Keratinocyte (primary cell): Measurements from ENCODE around the gene XNDC1N. TPM values are rescaled to one million over a fixed set of nuclear protein-coding genes. Genes with fewer than 3 reads are reported as not detected.

Experiments
- DNase-seq: peaks from one replicate; pipeline ENCODE4 v3.0.0-alpha.2; 2011; ENCODE audit warnings: low read depth, missing footprints, low spot score
- FAIRE-seq: peaks from 2 replicates; lab custom pipeline; 2011; peaks lifted over from hg19 to GRCh38; lab: Jason Lieb, UNC
- H2AFZ ChIP-seq: 2 replicates; pipeline ENCODE4 v1.6.0; 2012; ENCODE audit warnings: low read length, control low read depth, inconsistent platforms; ENCODE audit not compliant: control insufficient read depth
- H3K27ac ChIP-seq: 2 replicates; pipeline ENCODE4 v1.5.1; 2011; ENCODE audit warnings: low read length; ENCODE audit not compliant: control insufficient read depth, insufficient read depth
- H3K27me3 ChIP-seq: 3 replicates; pipeline ENCODE4 v1.6.0; 2011; ENCODE audit warnings: low read length; ENCODE audit not compliant: control insufficient read depth, insufficient read depth; ENCODE audit errors: extremely low read depth
- H3K36me3 ChIP-seq, 2 experiments: 2 replicates in 1 of 2; 3 replicates in 1 of 2; pipeline ENCODE4 v1.5.1; 2011; ENCODE audit warnings: low read length in 2 of 2, mild to moderate bottlenecking in 1 of 2; ENCODE audit not compliant: control insufficient read depth in 2 of 2, insufficient read depth in 2 of 2; ENCODE audit errors: extremely low read depth in 1 of 2
- H3K4me1 ChIP-seq: 3 replicates; pipeline ENCODE4 v1.5.1; 2011; ENCODE audit warnings: low read length; ENCODE audit not compliant: control insufficient read depth, insufficient read depth; ENCODE audit errors: extremely low read depth
- H3K4me2 ChIP-seq: 3 replicates; pipeline ENCODE4 v1.6.0; 2011; ENCODE audit warnings: low read depth, low read length; ENCODE audit not compliant: control insufficient read depth, insufficient read depth; ENCODE audit errors: extremely low read depth
- H3K4me3 ChIP-seq, 3 experiments: fragments of 200-600 bp in 1 of 3; sonication (generic) in 1 of 3; 2 replicates in 2 of 3; 3 replicates in 1 of 3; pipeline ENCODE4 v1.5.1; 2011 to 2016; ENCODE audit warnings: low read length in 3 of 3, mild to moderate bottlenecking in 3 of 3, control low read depth in 2 of 3, inconsistent platforms in 1 of 3, low read depth in 1 of 3, mixed read lengths in 1 of 3, mixed run types in 1 of 3, moderate library complexity in 1 of 3; ENCODE audit not compliant: control insufficient read depth in 2 of 3, insufficient read depth in 2 of 3; ENCODE audit errors: extremely low read depth in 1 of 3
- H3K79me2 ChIP-seq: 2 replicates; pipeline ENCODE4 v1.6.0; 2012; ENCODE audit warnings: low read length; ENCODE audit not compliant: control insufficient read depth, insufficient read depth
- H3K9ac ChIP-seq: 3 replicates; pipeline ENCODE4 v1.6.0; 2011; ENCODE audit warnings: low read length; ENCODE audit not compliant: control insufficient read depth, insufficient read depth; ENCODE audit errors: extremely low read depth
- H3K9me1 ChIP-seq: 3 replicates; pipeline ENCODE4 v1.6.0; 2011; ENCODE audit warnings: low read length; ENCODE audit not compliant: control insufficient read depth, insufficient read depth; ENCODE audit errors: extremely low read depth
- H3K9me3 ChIP-seq: 2 replicates; pipeline ENCODE4 v1.5.1; 2012; ENCODE audit warnings: low read depth, low read length; ENCODE audit not compliant: control insufficient read depth
- H4K20me1 ChIP-seq: 3 replicates; pipeline ENCODE4 v1.6.0; 2011; ENCODE audit warnings: low read length; ENCODE audit not compliant: control insufficient read depth, insufficient read depth; ENCODE audit errors: extremely low read depth
- CTCF ChIP-seq, 3 experiments: IDR thresholded peaks in 1 of 3; conservative IDR thresholded peaks in 1 of 3; optimal IDR thresholded peaks in 1 of 3; 2 replicates in 2 of 3; 3 replicates in 1 of 3; pipeline versions ENCODE3 to v1.5.1; 2011; ENCODE audit warnings: low read length in 3 of 3, mild to moderate bottlenecking in 3 of 3, moderate library complexity in 2 of 3, control low read depth in 1 of 3, inconsistent platforms in 1 of 3; ENCODE audit not compliant: insufficient read depth in 2 of 3; ENCODE audit errors: extremely low read depth in 1 of 3
- EZH2 ChIP-seq: IDR thresholded peaks from one replicate; pipeline ENCODE4 v1.6.1; 2012; ENCODE audit warnings: inconsistent platforms, mild to moderate bottlenecking, low read length, moderate library complexity
- dilution Hi-C: fragments of 300-500 bp; cut with MboI; formaldehyde crosslinking; loops from one replicate; pipeline ENCODE4 v1.7.0; 2020; ENCODE audit warnings: low sequenced_read_pairs; ENCODE audit not compliant: extremely low pct_ligation_motif_present
- polyA plus RNA-seq, 5 experiments: library from polyadenylated mRNA; depleted of rRNA in 3 of 5; stranded (reverse) in 3 of 5; stranded (forward) in 1 of 5; unstranded in 1 of 5; fragments of >200 nt; gene quantifications; 1 replicate in 1 of 5; 2 replicates in 3 of 5; 3 replicates in 1 of 5; pipeline versions ENCODE4 v1.2.1 to v1.2.3, GENCODE V29; 2011 to 2012; ENCODE audit warnings: missing spikeins in 2 of 5, low read depth in 1 of 5, low replicate concordance in 1 of 5

Gene XNDC1N
- polyA plus RNA-seq, 1 donor (not counting 4 experiments of a cell fraction or from before 2014, with no cell fraction given): 1.4 TPM

- no peak for TF ChIP-seq CTCF (optimal IDR thresholded peaks at IDR 0.05 in 1 of 3, IDR thresholded peaks at IDR 0.05 in 1 of 3, conservative IDR thresholded peaks at IDR 0.05 in 1 of 3; ENCODE audit: extremely low read depth in 1 of 3, insufficient read depth in 2 of 3, low read length in 3 of 3)
- TF ChIP-seq EZH2: no peak
- Histone ChIP-seq H3K36me3 (peaks cover 0 to 3% of the 10 kb centered on the region in 2 experiments), H3K27me3 (no peaks in the 10 kb centered on the region), H2AFZ (no peak overlapping the region), H3K9ac (no peak overlapping the region), H3K9me3 (no peaks in the 10 kb centered on the region), H4K20me1 (no peaks in the 10 kb centered on the region), H3K4me3 (no peak overlapping the region), H3K4me2 (no peak overlapping the region), H3K79me2 (no peaks in the 10 kb centered on the region), H3K4me1 (no peaks in the 10 kb centered on the region), H3K9me1 (no peaks in the 10 kb centered on the region), H3K27ac (no peak overlapping the region)
- FAIRE-seq (no peak), DNase-seq (no peak)
- dilution Hi-C loops: no loop called here
These were observed 43.3 kb upstream of the XNDC1N start for GRCh38 chr11:71971680-71972079.

- no peaks in the 10 kb centered on the region for H3K4me1 ChIP-seq
- H2AFZ ChIP-seq: no peak overlapping the region
- FAIRE-seq (no peak), DNase-seq (no peak)
- H3K4me3 ChIP-seq: no peak overlapping the region
- H3K27me3 ChIP-seq: no peaks in the 10 kb centered on the region
- no peak overlapping the region for H3K4me2 ChIP-seq
- H3K79me2 ChIP-seq: no peaks in the 10 kb centered on the region
- H3K36me3 ChIP-seq: peaks cover 5 to 12% of the 10 kb centered on the region in 2 experiments
- no peaks in the 10 kb centered on the region for H3K9me1 ChIP-seq
- dilution Hi-C loops: no loop called here
- H3K9me3 ChIP-seq: no peaks in the 10 kb centered on the region
- no peaks in the 10 kb centered on the region for H4K20me1 ChIP-seq
- no peak overlapping the region for H3K9ac ChIP-seq
- H3K27ac ChIP-seq: no peak overlapping the region
- TF ChIP-seq EZH2 (no peak), CTCF (optimal IDR thresholded peaks at IDR 0.05 in 1 of 3, IDR thresholded peaks at IDR 0.05 in 1 of 3, conservative IDR thresholded peaks at IDR 0.05 in 1 of 3; ENCODE audit: extremely low read depth in 1 of 3, insufficient read depth in 2 of 3, low read length in 3 of 3) (no peak)
These were observed 36.2 kb upstream of the XNDC1N start for GRCh38 chr11:71964641-71965040.
